ENCODE results near the gene MAP4K5. TPM values are rescaled to one million over a fixed set of nuclear protein-coding genes. Genes with fewer than 3 reads are reported as not detected.
"Not testable (repeated sequence)": the region's sequence is repeated elsewhere in the genome, so short reads cannot be mapped to it uniquely, and the experiment has no call there.

MAP4K5 gene
- total and polyA plus RNA-seq, 10 donors, result 9.1 to 172 (median 55.4) TPM

DNA sequence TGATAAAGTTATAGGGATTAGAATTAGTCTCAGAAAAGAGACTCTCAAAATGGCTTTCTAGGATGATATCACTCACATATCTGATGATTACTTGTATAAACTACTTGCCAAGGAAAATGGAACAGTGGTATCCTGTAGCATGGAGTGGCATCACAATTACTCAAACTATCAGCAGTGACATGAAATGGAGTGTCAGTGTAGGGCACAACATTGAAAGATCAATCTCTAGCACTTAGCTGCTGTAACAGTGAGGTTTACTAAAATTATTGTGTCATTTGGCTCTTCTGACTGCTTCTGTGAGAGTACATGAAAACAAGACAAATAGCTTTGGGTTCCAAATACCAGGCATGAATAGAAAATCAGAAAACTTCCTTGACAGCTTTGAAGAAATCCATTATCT is 6.7 kb upstream of the MAP4K5 start:
- Histone ChIP-seq H3K4me3 (no peak overlapping the region), H3K27me3 (replicated peaks in 1 of 7) (no peaks in the 10 kb centered on the region), H3K4me1 (peaks cover 0 to 9% (median 0%) of the 10 kb centered on the region in 6 donors), H3K36me3 (no peaks in the 10 kb centered on the region), H3K9me3 (peaks cover 0 to 5% (median 0%) of the 10 kb centered on the region in 8 donors), H3K27ac (no peak overlapping the region)
- DNase-seq, result no peak
- intact Hi-C loops (cut with DNase I; ENCODE audit: low total_unique reads), result no loop called here
- TF ChIP-seq, protein P1, sequence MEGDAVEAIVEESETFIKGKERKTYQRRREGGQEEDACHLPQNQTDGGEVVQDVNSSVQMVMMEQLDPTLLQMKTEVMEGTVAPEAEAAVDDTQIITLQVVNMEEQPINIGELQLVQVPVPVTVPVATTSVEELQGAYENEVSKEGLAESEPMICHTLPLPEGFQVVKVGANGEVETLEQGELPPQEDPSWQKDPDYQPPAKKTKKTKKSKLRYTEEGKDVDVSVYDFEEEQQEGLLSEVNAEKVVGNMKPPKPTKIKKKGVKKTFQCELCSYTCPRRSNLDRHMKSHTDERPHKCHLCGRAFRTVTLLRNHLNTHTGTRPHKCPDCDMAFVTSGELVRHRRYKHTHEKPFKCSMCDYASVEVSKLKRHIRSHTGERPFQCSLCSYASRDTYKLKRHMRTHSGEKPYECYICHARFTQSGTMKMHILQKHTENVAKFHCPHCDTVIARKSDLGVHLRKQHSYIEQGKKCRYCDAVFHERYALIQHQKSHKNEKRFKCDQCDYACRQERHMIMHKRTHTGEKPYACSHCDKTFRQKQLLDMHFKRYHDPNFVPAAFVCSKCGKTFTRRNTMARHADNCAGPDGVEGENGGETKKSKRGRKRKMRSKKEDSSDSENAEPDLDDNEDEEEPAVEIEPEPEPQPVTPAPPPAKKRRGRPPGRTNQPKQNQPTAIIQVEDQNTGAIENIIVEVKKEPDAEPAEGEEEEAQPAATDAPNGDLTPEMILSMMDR (IDR thresholded peaks at IDR 0.05 in 8 of 11, conservative IDR thresholded peaks at IDR 0.05 in 3 of 11), result no peak
- TF ChIP-seq POLR2A (IDR thresholded peaks at IDR 0.05) (no peak), POLR2AphosphoS5 (IDR thresholded peaks at IDR 0.05) (no peak)

DNA sequence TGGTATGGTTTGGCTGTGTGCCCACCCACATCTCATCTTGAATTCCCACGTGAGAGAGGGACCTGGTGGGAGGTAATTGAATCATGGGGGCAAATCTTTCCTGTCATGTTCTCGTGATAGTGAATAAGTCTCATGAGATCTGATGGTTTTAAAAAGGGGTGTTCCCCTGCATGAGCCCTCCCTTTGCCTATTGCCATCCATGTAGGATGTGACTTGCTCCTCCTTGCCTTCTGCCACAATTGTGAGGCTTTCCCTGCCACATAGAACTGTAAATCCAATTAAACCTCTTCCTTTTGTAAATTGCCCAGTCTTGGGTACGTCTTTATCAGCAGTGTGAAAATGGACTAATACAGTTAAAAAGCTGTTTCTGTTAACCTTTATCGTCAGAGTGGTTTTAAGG is 5.7 kb upstream of the MAP4K5 start:
- H3K4me3 ChIP-seq; H3K27me3 ChIP-seq (replicated peaks in 1 of 7); DNase-seq; H3K36me3 ChIP-seq; intact Hi-C loops (cut with DNase I; ENCODE audit: low total_unique reads); H3K27ac ChIP-seq; H3K9me3 ChIP-seq: not testable (repeated sequence)
- WGBS, 5 donors, result 55 to 66% (median 60%) methylated on average over 4 of the region's 4 CpGs
- H3K4me1 ChIP-seq, result peaks cover 3 to 18% (median 9%) of the 10 kb centered on the region in 6 donors

DNA sequence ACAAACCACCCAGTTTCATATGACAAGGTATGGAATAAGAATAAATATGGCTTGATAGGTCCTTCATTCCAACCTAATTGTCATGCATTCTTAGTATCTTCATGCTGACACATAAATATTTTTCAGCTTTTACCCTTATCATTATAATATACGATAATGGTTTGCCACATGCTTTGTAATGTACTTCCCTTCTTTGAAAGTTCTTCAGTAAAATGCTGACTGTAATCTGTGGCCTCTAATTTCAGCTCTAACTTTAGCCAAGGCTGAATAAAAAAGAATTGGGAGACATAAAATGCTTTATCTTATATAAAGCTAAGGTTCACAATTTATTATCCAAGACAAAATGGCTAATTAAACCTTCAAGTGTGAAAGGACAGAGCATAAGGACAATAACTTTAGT is 2.6 kb upstream of the MAP4K5 start:
- intact Hi-C loops (cut with DNase I; ENCODE audit: low total_unique reads), result no loop called here
- Histone ChIP-seq H3K9me3 (peaks cover 0 to 5% (median 0%) of the 10 kb centered on the region in 8 donors), H3K27ac (no peak overlapping the region), H3K4me3 (no peak overlapping the region), H3K36me3 (no peaks in the 10 kb centered on the region), H3K4me1 (peaks cover 15 to 37% (median 31%) of the 10 kb centered on the region in 6 donors), H3K27me3 (replicated peaks in 1 of 7) (no peaks in the 10 kb centered on the region)
- WGBS, 5 donors, result 20 to 55% (median 35%) methylated on average over 1 of the region's 1 CpG
- TF ChIP-seq, protein P1 (IDR thresholded peaks at IDR 0.05 in 8 of 11, conservative IDR thresholded peaks at IDR 0.05 in 3 of 11), result no peak
- TF ChIP-seq POLR2AphosphoS5 (IDR thresholded peaks at IDR 0.05), result no peak
- no peak for TF ChIP-seq POLR2A (IDR thresholded peaks at IDR 0.05)
- DNase-seq, result no peak

DNA sequence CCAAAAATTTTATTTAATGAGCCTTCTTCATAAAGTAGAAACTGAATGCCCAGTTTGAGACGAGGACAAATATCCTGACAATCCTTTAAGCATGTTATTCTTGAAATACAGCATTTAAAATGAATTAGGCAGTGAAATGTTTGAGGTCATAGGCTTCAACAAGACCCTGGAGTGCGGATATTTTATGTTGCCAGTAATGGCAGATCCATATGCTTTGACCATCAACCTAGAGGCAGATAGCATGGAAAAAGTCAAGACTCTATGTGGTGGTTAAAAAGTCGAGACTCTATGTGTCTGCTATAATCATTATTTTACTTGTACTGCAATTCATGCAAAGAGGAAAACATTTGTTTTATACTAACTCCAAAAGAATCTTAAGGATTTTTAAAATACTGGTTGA is 2.0 kb upstream of the MAP4K5 start:
- H3K9me3 ChIP-seq, result peaks cover 0 to 5% (median 0%) of the 10 kb centered on the region in 8 donors
- no peaks in the 10 kb centered on the region for H3K27me3 ChIP-seq (replicated peaks in 1 of 7)
- H3K4me1 ChIP-seq, result peaks cover 20 to 43% (median 37%) of the 10 kb centered on the region in 6 donors
- no peak overlapping the region for H3K4me3 ChIP-seq
- intact Hi-C loops (cut with DNase I; ENCODE audit: low total_unique reads), result no loop called here
- no peaks in the 10 kb centered on the region for H3K36me3 ChIP-seq
- DNase-seq, result no peak
- no peak overlapping the region for H3K27ac ChIP-seq
- TF ChIP-seq POLR2A (IDR thresholded peaks at IDR 0.05), result no peak
- TF ChIP-seq, protein P1 (IDR thresholded peaks at IDR 0.05 in 8 of 11, conservative IDR thresholded peaks at IDR 0.05 in 3 of 11), result no peak
- TF ChIP-seq POLR2AphosphoS5 (IDR thresholded peaks at IDR 0.05), result no peak
- 87 to 97% (median 90%) methylated on average over 3 of the region's 3 CpGs for WGBS, 5 donors

DNA sequence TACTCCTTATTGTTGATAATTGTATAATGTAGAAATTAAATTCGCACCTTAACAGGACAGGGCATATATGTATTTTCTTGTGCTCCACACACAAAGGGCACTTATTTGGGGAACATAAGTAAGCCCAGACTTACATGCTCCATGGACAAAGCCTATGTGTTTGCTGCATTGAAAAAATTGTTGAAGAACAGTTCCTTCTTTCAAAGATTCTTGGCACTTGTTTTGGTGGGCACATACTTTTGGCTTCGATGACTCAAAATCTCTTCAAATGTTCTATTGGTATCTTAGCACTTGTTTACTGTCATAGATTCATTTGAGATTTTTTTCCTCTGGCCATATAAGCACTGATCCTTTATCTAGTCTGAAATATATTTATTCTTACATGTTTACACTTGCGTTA is 1.4 kb upstream of the MAP4K5 start:
- TF ChIP-seq POLR2AphosphoS5 (IDR thresholded peaks at IDR 0.05), result no peak
- no peak for TF ChIP-seq POLR2A (IDR thresholded peaks at IDR 0.05)
- TF ChIP-seq, protein P1 (IDR thresholded peaks at IDR 0.05 in 8 of 11, conservative IDR thresholded peaks at IDR 0.05 in 3 of 11), result no peak
- 77 to 93% (median 91%) methylated on average over 3 of the region's 3 CpGs for WGBS, 5 donors

More for the DNA sequence above, 1.4 kb upstream of the MAP4K5 start:
- Histone ChIP-seq H3K27ac (peak overlapping the region in 5 of 8 donors; percentile 94 to 98 (median 97)), H3K9me3 (peaks cover 0 to 5% (median 0%) of the 10 kb centered on the region in 8 donors), H3K4me3 (no peak overlapping the region), H3K36me3 (peaks cover 0 to 5% (median 0%) of the 10 kb centered on the region in 6 donors), H3K4me1 (peaks cover 26 to 49% (median 43%) of the 10 kb centered on the region in 6 donors), H3K27me3 (replicated peaks in 1 of 7) (no peaks in the 10 kb centered on the region)
- no peak for DNase-seq
- intact Hi-C loops (cut with DNase I; ENCODE audit: low total_unique reads), result loop anchor here (2.0 kb wide), 1 partner anchor 217 kb away; no protein-coding TSS in a partner anchor

Data from spleen (tissue), 11 donors.